SKM-1 (cell line): ENCODE results near the gene SLC1A6.
A peak's percentile ranks its signal among the peaks of the same experiment; 100 is the strongest.
"Not testable (repeated sequence)": the region's sequence is repeated elsewhere in the genome, so short reads cannot be mapped to it uniquely, and the experiment has no call there.

Experiments
- DNase-seq: peaks from one replicate; lab custom pipeline; 2025; ENCODE audit not compliant: unreplicated experiment; lab: John Stamatoyannopoulos, UW

Gene SLC1A6

GRCh38 chr19:14959263-14959662, 20.4 kb downstream of the SLC1A6 start:
- DNase-seq, result no peak

GRCh38 chr19:14957464-14957863, 22.2 kb downstream of the SLC1A6 start:
- no peak for DNase-seq

GRCh38 chr19:14954071-14954655, 25.5 kb downstream of the SLC1A6 start:
- DNase-seq, result no peak

- no peak for DNase-seq
Measured at GRCh38 chr19:14952767-14953166, 26.9 kb downstream of the SLC1A6 start.

- DNase-seq, result no peak
Measured at GRCh38 chr19:14950421-14950820, 29.2 kb downstream of the SLC1A6 start.

- DNase-seq, result no peak
Measured at GRCh38 chr19:14949876-14950275, 29.8 kb downstream of the SLC1A6 start.

GRCh38 chr19:14949413-14949812, 30.3 kb downstream of the SLC1A6 start:
- not testable (repeated sequence) for DNase-seq

GRCh38 chr19:14944456-14944855, 35.2 kb downstream of the SLC1A6 start:
- DNase-seq, result no peak

GRCh38 chr19:14943601-14944000, 36.1 kb downstream of the SLC1A6 start:
- peak; percentile 77 for DNase-seq

GRCh38 chr19:14941189-14941588, 38.5 kb downstream of the SLC1A6 start, which contains the start of gene OR7C2:
TSS of gene OR7C2 (plus strand) at chr19:14941489. CDS start at chr19:14941489, 0 bp downstream.
- DNase-seq, result no peak

GRCh38 chr19:14940266-14940665, 39.4 kb downstream of the SLC1A6 start:
- no peak for DNase-seq

- no peak for DNase-seq
Measured at GRCh38 chr19:14933506-14933905, 46.2 kb downstream of the SLC1A6 start.

- DNase-seq, result no peak
Measured at GRCh38 chr19:14916848-14917247, 62.8 kb downstream of the SLC1A6 start.

- no peak for DNase-seq
Measured at GRCh38 chr19:14915116-14915515, 64.5 kb downstream of the SLC1A6 start.

GRCh38 chr19:14906711-14907110, 73.0 kb downstream of the SLC1A6 start:
- DNase-seq, result no peak

- no peak for DNase-seq
Measured at GRCh38 chr19:14901675-14902260, 77.9 kb downstream of the SLC1A6 start.
